Tongue (tissue), 2 donors: ENCODE data around the gene CASP9. TPM values are rescaled to one million over a fixed set of nuclear protein-coding genes. Genes with fewer than 3 reads are reported as not detected.
"Not testable (repeated sequence)": the region's sequence is repeated elsewhere in the genome, so short reads cannot be mapped to it uniquely, and the experiment has no call there.

ENCODE experiments used
- DNase-seq: peaks from one replicate; pipeline ENCODE4 v3.0.0-alpha.2; 2015
- total RNA-seq: library from RNA; depleted of rRNA; stranded (reverse); fragments of >200 nt; gene quantifications from one replicate; pipeline ENCODE4 v1.2.3, GENCODE V29; 2014

The CASP9 gene
- total RNA-seq, 1 donor from 2014 or later, result 16.8 TPM

DNA sequence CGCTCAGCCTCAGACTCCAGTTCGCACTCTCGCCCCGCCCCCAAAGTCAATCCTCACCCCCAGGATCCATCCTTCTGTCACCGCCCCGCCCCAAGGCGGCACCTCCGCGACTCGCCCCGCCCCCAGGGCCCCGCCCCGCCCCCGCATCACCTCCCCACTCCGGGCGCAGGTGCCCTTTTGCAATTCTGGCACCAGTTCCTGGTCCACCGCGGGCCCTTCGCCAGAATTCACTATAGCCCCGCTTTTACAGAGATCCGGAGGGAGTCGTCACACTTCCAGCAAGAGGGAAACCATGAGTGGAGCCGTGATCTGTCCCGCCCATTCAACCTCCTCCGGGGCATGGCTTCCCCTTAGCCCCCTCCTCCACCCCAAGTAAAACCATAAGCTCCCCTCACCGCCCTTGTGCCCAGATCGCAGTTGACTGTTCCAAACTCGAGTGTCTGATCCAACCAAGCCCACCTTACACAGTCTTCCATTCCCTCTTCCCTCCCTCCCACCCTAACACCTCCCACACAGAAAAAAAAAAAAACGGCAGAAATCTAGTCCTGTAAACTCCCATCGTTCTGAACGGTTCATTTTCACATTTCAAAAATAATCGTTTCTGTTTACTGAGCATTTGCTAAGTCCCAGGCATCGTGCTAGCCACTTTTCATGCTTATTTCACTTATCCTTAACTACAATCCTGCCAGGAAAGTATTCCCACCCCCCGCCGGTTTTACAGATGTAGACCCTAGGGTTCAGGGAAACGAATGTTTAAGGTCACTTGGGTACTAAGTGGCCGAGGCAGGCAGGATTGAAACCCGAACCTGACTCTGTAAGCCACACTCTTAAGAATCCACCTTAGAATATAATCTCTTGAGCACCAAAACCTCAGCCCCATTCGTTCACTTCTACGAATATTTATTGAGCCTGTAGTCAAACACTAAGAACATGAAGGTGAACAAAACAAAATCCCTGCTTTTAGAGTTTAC is 1.3 kb upstream of the CASP9 start:
- DNase-seq, result peak; percentile 46

GRCh38 chr1:15524283-15525049 is 451 bp upstream of the CASP9 start:
- peak; percentile 100 for DNase-seq

DNA sequence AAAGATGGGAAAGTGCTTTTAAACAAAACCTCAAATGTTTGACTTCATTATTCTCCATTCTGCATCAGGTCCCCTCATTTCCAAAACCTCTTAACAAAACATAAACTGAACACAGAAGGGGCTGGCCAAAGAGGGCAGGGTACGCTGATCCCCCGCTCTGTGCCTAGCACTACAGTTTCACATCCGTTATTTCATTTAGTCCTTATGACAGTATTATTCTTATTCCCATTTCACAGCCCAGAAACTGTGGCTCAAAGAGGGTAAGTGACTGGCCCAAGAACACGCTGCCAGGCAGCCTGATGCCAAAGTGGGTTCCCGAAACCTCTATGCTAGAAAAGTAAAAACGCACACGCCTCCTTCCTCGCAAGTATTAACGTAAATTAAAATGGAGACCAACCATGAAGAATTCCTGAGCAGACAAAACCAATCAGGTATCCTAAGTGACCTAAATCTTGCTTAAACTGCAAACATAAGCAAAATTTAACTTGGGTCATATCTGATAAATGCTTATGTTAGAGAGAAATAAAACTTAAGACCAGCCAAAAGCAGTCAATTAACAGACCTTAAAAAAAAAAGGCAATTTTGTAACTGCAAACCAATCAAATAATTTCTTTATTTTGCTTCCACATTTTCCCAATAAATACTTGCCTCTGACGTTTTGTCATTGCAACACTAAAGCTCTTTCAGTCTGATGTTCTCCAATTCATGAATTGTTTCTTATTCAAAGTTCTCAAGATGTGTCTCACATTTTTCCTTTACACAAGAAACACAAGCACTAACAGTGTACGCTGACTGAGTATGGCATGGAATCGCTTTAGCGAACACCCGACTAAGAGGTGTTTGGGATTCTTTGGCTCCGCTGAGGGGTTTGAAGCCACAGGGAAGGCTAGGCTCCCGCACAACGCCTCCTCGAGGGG is 653 bp downstream of the CASP9 start:
- no peak for DNase-seq

DNA sequence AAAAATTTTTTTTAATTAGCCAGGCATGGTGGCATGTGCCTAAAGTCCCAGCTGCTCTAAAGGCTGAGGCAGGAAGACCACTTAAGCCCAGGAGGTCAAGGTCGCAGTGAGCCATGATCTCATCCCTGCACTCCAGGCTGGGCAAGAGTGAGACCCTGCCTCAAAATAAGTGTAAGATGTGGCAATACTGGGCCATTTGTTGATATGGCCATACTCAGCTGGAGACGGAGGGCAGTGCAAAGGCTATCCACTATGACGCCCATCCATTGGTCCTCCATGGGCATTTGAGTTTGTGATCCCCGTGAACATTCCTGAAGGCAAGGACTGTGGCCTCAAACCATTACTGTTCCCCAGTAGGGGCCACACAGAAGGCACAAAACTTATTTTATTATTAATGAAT is 1.5 kb downstream of the CASP9 start:
- DNase-seq, result no peak

GRCh38 chr1:15521206-15521906 is 2.7 kb downstream of the CASP9 start:
- not testable (repeated sequence) for DNase-seq

DNA sequence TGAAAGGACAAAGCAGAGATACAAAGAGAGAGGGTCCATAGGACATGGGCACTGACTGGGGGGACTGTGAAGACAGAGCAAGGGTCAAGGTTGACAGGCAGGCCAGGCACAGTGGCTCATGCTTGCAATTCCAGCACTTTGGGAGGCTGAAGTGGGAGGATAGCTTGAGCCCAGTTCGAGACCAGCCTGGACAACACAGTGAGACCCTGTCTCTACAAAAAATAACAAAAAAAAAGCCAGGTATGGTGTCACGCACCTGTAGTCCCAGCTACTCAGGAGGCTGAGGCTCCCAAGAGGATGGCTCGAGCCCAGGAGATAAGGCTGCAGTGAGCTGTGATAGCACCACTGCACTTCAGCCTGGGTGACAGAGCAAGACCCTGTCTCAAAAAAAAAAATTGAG is 4.4 kb downstream of the CASP9 start:
- DNase-seq, result no peak

GRCh38 chr1:15515022-15515663 is 8.9 kb downstream of the CASP9 start:
- DNase-seq, result no peak

GRCh38 chr1:15514557-15514956 is 9.5 kb downstream of the CASP9 start:
- DNase-seq, result not testable (repeated sequence)

- no peak for DNase-seq
Measured at GRCh38 chr1:15513919-15514318, 10.1 kb downstream of the CASP9 start.

DNA sequence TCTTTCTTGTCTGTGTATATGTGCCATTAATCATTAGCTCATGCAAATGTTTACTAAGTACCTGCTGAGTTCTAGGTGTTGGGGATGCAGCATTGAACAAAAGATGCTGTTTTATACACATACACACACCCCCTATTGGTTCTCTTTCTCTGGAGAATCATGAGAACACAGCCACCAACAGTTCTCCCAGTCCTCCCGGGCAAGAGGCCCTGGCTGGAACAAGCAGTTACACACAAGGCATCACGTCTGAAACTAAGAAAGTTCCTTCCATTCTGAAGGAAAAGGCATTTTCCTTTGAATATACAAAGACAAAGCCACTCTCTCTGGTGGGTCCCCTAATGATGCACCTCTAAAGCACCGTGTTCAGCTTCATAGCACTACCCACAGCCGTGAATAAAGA is 10.8 kb downstream of the CASP9 start:
- DNase-seq, result no peak

- no peak for DNase-seq
Measured at GRCh38 chr1:15510611-15511405, 13.2 kb downstream of the CASP9 start.

DNA sequence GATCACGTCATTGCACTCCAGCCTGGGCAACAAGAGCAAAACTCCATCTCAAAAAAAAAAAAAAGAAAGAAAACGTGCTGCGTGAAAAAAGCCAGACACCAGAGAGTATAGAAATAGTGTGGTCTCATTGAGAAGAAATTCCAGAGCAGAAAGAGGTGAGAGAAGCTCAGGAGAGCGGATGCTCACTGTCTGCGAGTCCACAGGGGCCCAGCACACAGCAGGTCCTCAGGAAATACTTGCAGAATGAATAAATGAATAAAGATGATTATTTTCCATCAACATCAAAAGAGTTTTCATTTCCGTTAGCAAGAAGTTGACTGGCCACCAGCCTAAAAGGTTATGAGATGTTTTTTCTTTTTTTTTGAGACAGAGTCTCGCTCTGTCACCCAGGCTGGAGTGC is 14.4 kb downstream of the CASP9 start:
- DNase-seq, result no peak

DNA sequence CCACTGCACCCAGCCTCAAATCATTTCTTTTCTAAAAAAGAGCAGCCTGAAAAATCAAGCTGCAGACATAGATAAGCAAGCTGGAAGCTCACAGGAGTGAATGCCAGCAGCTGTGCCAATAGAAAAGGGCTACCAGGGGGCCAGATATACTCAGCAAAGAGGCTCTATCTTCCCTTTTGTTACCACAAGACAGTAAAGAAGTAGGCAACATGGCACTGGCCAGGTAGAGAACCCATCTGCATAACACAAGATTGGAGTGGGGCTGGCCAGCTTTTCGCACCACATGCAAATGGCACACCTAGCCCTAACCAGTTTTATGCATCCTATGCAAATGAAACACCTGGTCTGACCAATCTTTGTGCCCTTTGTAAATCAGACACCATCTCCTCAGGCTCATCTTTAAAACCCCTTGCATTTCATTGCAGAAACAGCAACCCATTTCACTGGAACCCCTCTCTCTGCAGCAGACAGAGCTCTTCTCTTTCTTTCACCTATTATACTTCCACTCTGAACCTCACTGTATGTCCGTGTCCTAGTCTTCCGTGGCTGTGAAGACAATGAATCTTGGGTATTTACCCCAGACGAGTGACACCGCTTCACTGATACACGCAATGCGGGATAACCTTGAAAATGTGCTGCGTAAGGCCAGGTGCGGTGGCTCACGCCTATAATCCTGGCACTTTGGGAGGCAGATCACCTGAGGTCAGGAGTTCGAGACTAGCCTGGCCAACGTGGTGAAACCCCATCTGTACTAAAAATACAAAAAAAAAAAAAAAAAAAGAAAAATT is 15.1 kb downstream of the CASP9 start:
- DNase-seq, result no peak

DNA sequence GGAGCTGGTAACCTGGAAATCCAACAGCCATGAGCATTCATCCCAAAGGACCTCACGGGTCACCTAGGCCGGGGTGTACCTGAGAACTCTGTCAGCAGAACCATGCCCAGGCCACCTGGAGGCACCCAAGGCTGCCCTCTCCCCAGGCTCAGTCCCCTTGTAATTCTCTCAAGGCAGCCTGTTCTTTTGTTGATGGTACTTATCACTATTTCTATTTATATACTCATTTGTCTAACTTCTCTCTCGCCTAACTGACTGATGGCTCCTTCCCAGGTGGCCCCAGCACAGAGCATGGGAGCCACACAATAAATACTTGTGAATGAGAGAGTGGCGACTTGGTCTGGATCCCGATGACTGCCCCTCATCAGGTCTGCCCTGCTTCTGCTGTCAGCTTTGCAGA is 16.7 kb downstream of the CASP9 start:
- DNase-seq, result no peak

- no peak for DNase-seq
Measured at GRCh38 chr1:15506831-15507230, 17.2 kb downstream of the CASP9 start.

DNA sequence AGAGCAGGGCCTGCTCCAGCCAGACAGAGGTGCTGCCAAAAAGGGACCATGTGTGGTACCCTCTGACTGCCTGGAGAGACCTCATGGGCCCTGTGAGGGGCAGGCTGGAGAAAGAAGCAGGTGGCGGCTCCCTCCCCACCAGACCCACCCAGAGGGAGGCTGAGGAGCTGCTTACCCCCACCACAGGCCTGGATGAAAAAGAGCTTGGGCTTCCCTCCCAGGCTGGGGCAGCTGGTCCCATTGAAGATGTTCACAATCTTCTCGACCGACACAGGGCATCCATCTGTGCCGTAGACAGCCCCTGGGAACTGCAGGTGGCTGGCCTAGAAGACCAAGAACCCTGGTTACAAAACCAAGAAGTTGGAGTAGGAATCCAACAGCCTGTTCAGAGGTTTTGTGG is 19.6 kb downstream of the CASP9 start:
- peak; percentile 39 for DNase-seq

- DNase-seq, result peak; percentile 75
Measured at GRCh38 chr1:15501208-15502032, 22.6 kb downstream of the CASP9 start.
